T-helper 9 cell (primary cell): ENCODE results near the gene ANKRD53.

Experiments used
- DNase-seq: peaks from one replicate; pipeline ENCODE4 v3.0.0-alpha.2; 2020

Gene ANKRD53

DNA sequence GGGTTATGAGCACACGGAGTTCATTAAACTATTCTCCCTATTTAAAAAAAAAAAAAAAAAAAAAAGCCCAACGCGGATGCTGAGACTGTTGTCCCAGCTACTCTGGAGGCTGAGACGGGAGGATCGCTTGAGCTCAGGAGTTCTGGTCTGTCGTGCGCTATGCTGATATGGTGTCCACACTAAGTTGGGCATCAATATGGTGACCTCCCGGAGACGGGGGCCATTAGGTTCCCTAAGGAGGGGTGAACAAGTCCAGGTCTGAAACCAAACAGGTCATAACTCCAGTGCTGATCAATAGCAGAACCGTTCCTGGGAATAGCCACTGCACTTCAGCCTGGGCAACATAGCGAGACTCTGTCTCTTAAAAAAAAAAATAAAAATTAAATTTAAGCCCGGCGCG lies 12.9 kb upstream of the ANKRD53 start:
- no peak for DNase-seq

DNA sequence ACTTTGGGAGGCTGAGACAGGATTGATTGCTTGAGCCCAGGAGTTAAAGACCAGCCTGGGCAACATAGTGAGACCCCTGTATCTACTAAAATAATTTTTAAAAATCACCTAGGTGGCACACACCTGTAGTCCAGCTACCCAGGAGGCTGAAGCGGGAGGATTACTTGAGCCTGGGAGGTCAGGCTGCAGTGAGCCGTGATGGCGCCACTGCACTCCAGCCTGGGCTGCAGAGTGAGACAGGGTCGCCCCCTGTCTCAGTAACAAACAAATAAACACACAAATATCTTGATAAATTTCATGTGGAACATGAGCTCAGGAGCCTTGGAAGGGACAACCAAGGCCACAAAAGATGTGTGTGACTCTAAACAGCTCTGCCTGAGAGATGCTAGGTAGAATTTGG lies 11.7 kb upstream of the ANKRD53 start:
- DNase-seq, result no peak

DNA sequence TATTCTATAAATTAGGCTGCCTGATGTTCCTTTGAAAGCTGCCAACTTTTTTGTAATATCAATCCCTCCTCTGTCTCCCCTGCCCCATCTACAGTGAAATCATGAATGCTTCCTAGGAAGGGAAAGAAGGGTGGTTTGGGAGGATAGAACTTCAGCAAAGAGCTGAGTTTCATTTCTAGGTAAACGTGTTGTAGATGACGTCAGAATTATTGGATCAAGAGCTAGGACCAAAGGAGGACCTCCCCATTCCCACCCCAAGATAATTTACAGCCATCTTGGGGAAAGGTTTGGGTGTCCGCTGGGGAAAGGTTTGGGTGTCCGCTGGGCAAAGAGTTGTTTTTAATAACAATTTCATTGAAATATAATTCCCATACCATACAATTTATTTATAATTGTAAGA lies 11.2 kb upstream of the ANKRD53 start:
- no peak for DNase-seq

DNA sequence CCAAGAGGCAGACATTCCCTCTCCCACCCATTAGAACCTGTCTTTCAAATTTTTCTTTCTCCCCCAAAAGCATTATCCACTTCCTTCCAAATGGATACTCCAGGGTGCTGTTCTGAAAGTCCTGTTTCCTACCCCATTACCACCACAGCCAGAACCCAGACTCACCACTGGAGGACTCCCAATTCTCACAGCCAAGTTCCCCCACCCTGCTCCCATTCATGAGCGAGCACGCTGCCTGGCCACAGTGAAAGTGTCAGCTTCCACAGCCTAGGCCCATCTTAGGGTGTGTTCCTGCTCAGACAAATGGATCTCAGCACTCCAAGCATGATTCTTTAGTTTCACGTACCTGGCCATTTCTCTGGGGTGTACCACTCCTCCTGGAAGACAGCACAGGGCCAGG lies 3.8 kb upstream of the ANKRD53 start:
- DNase-seq, result no peak

DNA sequence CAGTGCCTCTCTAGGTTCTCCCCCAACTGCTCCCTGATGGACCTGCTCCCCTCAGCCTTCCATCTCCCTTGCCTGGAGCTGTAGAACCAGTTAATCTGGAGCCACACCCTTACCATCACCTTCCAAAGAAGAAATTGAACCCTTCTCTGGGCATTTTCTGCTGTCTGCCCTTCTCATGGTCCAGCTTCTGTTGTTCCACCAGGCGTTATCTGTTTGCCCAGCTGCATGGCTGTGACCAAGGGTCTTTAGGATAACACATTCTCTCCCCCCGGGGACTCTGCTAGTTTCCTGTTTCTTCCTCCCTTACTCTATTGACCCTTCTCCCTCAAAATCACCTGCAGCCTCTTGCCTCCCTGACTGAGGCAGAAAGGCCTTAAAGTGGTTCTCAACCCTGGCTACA lies 3.2 kb upstream of the ANKRD53 start:
- DNase-seq, result no peak

DNA sequence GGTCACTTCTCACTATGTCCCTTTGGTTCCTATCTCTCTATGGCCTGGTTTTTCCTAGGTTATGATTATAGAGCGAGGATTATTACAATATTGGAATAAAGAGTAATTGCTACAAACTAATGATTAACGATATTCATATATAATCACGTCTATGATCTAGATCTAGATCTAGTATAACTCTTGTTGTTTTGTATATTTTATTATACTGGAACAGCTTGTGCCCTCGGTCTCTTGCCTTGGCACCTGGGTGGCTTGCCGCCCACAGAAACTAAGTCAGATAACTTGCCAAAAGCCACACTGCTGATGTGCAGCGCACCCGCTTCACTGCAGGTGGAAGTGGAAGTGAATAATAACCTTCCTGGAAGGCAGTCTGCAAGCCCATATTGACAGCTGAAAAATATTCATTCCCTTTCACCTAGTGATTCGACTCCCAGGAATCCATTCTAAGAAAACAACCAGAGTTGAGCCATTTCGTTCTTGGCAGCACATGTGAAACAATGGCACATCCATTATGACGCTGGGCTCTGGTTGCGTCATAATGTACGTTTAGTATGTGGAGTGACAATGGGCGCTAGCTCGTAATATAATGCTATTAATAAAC lies 725 bp upstream of the ANKRD53 start:
- DNase-seq, result no peak

DNA sequence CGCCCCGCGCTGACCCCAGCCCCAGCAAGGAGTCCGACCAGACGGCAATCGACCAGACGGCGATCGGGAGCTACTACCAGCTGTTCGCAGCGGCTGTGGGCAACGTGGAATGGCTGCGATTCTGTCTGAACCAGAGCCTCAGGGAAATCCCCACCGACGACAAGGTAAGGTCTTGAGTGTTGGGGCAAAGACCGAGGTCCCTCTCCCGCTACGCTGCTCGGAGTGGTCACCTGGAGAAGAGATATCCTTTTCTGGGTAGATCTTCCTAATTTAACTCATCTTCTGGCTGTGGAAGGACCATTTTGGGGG lies 704 bp downstream of the ANKRD53 start:
- no peak for DNase-seq

DNA sequence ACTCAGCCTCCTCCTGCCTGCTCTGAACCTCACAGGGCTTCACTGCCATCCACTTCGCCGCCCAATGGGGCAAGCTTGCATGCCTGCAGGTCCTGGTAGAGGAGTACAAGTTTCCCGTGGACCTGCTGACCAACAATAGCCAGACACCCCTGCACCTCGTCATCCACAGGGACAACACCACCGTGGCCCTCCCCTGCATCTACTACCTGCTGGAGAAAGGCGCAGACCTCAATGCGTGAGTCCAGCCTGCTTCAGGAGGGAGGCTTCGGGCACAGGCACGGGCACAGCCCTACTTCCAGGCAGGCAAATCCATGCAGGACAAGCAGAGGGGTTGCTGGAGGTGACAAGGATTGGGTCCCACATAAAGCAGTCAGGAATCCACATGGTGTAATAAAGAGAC lies 1.2 kb downstream of the ANKRD53 start:
- DNase-seq, result no peak

DNA sequence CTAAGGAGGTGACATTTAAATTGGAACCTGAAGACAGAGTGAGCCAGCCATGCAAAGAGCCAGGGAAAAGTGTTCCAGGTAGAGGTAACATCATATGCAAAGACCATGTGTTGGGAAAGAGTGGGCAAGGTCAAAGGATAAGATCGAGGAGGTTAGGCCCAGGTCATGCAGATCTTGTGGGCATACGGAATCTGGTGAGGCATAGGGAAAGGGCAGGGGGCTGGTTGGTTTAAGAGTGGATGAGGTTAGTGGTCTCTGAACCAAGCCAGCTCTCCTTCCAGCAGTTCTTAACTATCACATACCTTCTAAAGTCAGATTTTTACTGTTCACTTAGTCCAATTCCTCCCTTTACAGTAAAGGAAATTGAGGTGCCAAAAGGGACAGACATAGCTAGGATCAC lies 3.0 kb downstream of the ANKRD53 start:
- DNase-seq, result no peak

DNA sequence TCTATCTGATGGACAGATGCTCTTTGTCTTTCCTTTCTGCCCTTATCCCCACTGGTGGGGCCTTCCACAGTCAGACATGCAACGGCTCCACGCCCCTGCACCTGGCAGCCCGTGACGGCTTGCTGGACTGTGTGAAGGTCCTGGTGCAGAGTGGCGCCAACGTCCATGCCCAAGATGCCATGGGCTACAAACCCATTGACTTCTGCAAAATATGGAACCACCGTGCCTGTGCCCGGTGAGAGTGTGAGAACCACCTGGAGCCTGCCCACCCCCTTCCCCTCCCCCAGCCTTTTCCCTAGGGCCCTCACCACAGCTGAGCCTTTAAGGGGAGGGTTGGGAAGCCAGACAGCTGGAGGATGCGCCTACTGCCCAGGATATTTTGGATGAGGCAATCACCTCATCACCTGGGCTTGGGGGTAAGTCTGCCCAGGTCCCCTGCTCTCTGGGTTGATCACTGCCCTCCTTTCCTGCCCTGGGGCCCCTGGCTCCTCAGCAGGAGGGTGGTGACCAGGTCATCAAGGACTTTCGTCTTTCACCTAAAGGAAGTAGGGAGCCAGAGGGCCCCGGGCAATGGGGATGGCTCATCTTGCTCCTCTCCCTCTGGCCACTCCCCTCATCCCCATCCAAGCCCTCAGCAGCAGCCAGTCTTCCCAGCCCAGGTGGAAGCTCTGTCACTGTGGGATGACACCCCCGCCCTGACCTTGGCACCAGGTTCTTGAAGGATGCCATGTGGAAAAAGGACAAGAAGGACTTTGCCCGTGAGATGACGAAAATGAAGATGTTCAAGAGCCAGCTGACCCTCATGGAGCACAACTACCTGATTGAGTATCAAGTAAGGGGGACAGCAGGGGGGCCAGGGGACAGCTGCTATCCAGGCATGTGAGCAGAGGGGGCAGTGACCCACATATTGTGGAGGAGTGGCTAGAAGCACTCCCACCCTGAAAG lies 3.7 kb downstream of the ANKRD53 start:
- no peak for DNase-seq

DNA sequence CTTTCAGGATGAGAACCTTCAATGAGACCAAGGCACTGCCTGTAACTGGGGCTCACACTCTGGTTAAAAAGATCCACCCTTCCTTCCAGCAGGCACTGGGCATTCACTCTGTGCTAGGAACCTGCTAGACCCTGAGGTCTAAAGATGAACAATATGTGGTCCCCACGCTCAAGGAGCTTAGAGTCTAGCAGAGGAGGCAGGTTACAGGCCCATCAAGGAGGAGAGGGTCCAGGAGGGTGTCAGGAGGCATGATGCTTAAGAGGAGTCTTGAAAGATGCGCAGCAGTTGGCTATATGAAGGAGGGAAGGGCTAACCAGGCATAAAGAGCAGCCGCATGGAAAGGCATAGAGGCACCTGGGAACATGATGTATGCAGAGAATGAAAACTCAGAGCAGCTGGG lies 4.5 kb downstream of the ANKRD53 start:
- DNase-seq, result no peak

DNA sequence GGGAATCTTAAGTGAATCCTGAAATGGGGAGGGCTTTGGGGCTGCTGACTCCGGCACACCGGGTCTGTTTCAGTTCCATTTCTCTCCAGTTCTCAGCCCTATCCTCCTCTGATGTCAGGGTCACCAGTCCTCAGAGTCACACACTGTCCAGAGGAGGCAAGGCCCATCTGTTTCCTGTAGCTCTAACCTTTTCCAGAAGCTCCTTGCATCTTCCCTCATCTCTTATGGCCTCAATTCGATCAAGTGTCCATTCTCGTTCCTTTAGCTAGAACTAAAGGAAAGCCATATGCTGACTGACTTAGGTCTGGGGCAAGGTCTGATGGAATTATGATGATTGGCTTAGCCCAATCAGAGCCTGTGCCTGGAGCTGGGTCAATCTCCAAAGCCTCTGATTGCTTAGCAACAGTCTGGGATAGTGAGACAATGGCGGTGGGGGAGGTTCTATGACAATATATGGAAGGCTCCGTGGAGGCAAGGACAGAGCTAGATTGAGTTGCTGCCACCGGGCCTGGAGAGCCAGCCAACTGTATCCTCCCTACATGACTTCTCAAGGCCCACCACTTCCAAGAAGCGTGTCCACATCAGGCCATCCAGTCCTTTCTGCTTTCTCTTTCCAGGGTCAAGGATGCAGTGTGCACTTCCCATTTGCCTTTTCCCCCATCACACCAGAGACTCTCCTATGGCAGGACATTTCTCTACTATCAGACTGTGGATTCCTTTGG lies 5.2 kb downstream of the ANKRD53 start:
- DNase-seq, result no peak

DNA sequence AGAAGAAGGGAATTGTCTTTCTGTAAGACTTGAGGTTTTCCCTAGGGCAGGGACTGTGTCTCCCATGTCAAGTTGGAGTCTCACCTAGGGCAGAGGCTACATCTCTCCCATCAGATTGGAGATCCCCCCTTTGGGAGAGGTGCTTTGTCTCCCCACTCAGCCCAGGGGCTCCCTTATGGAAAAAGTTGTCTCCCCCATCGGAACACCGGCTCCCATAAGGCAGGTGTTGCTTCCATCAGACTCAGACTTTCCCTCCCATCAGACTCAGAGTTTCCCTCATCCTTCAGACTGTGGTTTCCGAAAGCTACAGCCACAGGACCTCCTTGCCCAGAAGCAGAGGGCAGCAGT lies 5.8 kb downstream of the ANKRD53 start:
- DNase-seq, result no peak

DNA sequence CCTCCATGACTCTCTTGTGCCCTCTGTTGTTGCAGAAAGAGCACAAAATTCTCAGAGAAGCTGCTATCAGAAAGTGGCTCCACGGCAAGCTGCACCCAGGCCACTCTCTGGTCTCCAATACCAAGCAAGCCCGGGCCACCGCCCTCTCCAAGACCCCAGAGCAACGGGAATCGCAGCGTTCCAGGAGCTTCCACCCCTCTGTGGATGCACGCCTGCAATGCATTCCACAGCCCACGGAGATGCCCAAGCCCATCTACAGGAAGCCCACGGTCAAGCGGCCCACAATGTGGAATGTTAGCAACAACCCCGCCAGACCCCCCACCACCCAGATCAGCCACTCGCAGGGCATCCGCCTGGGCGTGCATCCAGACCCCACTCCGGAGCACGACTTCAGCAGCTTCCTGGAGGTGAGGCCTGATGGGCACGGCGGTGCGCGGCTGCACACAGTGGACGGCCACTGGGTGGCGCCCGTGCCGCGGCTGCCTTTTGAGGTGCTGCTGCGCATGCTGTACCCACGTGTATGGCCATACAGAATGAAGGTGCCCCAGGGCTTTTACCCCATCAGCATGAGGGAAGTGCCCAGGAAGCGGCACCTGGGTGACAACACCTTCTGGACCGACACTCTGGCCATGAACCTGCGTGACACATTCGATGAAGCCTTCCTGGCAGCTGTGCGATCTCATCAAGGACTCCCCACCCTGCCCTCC lies 6.3 kb downstream of the ANKRD53 start:
- DNase-seq, result peak; percentile 77

DNA sequence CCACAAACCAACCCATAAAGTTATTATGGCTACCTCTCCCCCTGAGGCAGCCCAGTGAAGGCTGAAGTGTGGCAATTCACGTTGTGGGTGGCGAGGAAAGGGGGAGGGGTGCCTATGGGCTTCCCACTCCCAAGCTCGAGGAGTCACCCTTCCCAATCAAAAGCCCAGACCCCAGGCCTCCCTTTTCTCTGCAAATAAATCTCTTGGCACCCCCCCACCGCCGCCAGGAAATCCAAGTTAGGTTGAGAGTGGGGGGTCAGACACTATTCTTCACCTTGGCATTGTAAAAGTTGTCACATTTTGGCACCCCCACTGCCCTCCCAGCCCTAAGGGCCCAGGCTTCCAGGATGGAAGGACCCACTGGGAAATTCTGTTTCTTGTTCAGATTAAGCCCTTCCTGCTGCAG lies 6.9 kb downstream of the ANKRD53 start:
- no peak for DNase-seq

DNA sequence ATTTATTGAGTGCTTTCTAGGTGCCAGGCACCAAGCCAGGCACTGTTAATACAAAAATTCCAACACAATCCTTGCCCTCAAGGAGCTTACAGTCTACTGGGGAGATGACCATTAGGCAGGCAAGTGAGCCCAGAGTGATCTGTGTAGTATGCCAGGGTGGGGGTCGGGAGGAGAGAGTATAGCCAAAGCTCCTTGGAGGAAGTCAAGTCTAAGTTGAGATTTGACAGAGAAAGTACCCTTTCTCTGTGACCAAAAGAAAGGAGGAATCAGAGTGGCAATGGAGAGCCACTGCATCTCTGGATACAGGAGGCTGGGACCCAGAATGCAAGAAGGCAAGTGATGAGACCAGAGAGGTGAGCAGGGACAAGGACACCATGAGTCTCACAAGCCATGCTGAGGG lies 7.5 kb downstream of the ANKRD53 start:
- DNase-seq, result no peak

DNA sequence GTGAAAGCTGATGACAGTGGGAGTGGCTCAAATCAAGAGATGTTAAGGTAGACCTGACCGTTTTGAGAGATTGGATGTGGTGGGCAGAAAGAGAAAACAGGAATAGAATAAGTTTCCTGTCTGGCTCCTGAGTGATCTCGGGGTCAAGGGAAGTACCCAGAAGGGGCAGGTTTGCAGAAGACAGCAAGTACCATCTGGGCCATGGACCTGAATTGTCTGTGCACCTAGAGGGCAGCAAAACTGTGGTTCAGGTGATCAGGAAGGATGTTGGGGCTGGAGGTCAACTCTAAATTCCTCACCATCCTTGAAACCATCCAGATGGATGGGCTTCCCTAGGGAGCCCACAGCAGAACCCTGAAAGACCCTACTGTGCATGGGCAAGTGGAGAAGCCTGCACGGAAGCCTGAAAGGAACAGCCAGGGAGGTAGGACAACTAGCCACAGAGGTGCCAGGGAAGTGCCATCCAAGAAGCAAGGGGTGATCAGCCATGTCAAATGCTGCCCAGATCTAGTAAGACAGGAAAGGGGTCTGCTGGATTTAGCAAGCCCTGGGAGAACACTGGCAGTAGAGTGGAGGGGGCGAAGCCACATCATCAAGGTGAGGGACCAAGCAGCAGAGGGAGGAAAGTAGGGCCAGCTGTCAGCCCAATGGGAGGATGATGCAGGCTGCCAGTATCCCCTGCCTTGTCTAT lies 8.2 kb downstream of the ANKRD53 start:
- no peak for DNase-seq

DNA sequence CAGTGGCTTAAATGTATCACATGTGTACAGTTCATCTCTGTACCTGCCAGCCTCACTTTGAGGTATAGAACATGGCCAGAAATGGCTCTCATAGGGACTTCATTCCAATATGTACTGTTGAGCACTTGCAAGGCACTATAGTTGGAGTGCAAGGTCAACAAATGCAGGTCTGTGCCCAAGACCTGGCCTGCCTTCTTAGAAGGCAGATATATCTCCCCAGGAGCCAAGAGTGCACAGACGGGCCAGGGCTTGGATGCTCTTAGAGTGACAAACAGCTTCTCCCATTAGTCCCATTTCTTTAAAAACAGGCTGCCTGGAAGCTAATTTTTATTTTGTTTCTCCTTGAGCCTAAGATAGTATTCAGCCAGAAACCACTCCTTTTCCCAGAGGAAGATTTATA lies 9.0 kb downstream of the ANKRD53 start:
- no peak for DNase-seq

DNA sequence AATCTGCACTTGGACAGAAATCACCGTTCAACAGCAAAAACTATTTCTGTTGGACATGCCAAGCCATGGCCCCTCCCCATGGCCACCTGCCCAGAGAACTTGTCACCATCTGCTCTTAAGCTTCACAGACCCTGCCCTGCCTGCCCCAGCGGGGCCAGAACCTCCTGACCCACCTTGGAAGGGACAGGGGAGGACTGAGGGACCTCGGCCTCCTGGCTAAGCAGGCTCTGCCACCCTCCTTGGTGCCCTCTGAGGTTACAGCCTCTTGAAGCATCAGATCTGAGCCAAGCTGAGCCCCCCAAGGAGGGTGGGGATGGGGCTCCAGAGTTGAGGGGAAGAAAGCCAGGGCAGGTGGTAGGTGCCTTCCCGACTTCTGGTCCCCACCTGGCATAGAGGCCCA lies 9.7 kb downstream of the ANKRD53 start:
- DNase-seq, result no peak

DNA sequence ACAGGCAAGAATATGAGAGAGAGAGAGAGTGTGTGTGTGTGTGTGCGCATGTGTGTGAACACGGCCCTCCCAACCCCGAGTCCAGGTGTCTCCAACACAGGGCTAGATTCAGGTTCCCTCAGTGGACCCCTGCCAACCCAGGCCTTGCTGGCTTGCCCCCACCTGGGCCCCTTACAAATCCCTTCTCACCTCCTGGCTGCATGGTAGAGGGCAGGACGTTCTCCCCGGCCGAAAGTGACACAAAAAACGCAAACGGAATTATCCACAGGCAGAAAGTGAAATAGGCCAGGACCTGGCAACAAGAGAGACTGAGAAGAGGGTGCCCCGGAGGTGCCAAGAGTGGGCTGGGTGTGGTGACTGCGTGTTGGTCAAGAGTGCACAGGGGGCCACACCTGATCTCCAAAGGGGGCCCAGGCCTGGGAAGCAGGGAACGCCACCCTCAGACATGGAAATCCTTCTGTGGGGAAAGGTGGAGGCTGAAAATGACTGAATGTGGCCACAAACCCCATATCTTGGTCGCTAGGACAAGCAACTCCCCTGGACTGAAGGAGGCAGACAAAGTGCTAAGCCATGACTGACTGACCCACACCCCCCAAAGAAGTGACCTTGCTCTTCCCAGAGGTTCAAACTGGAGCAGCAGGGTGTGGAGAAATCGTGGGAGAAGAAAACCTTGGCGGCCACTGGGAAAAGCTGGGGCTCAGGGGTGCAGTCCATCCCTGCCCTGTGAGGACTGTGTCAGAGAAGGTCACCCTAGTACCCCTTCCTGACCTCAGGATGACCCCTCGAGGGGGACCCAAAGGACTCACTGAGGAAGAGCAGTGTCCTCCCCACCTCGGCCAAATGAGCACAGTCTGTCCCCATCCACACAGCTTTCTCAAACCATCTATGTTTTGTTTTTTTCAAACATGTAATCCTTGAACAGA lies 10.6 kb downstream of the ANKRD53 start:
- DNase-seq, result no peak

DNA sequence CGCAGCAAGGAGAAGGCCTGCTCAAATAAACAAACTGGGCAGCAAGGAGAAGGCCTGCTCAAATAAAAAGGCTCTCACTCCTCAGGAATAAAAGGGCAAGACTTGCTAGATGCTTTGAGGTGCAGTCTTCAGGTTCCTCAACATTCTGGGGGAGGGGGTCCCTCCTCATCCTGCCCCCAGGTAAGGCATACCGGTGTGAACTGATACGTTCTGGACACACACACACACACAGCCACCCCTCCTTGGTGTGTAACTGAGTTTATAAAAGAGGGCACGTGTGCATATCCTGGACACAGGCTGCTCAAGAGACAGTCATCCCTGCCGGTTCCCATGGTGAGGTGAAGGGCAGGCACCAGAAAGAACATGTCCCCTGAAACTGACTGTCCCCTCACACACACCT lies 11.8 kb downstream of the ANKRD53 start:
- DNase-seq, result no peak

DNA sequence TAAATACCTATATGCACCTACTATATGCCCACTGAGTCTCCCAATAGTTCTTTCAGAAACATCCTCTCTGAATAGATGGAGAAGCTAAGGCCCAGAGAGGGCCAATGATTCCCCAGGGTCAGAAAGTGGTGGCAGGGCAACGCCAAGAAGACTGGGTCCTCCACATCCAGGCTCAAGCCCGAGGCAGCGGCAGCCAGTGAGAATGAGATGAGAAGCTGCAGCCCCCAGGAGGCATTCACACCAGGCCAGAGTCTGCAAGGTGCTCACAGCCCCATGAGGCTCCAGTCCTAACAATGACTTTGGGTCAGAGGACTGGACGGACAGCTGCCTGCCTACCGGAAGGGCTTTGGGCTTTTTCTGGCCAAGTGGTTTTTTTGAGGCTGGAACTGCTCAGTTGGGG lies 12.7 kb downstream of the ANKRD53 start:
- no peak for DNase-seq
